GM18907 (cell line): ENCODE results near the gene PTPRE.

Source experiments
- ATAC-seq: cut with Tn5 transposase; IDR thresholded peaks from one replicate; pipeline ENCODE4 v1.9.1; 2021; ENCODE audit warnings: mild to moderate bottlenecking, moderate library complexity; ENCODE audit not compliant: unreplicated experiment

Gene PTPRE

GRCh38 chr10:127906548-127907377 lies at the start of gene PTPRE:
TSS of gene PTPRE (plus strand) at chr10:127907103. CDS start at chr10:128040882, 133,779 bp downstream.
- ATAC-seq, result peak; percentile 89

GRCh38 chr10:127860592-127860991 lies 46.3 kb upstream of the PTPRE start:
- ATAC-seq, result no peak

- no peak for ATAC-seq
Measured at GRCh38 chr10:127863231-127863825, 43.6 kb upstream of the PTPRE start.

- no peak for ATAC-seq
Measured at GRCh38 chr10:127866276-127867013, 40.5 kb upstream of the PTPRE start.

GRCh38 chr10:127867805-127868204 lies 39.1 kb upstream of the PTPRE start:
- ATAC-seq, result no peak

GRCh38 chr10:127869329-127869728 lies 37.6 kb upstream of the PTPRE start:
- ATAC-seq, result no peak

- ATAC-seq, result no peak
Measured at GRCh38 chr10:127871631-127872010, 35.3 kb upstream of the PTPRE start.

GRCh38 chr10:127872011-127872761 lies 34.7 kb upstream of the PTPRE start:
- no peak for ATAC-seq

- ATAC-seq, result no peak
Measured at GRCh38 chr10:127872871-127873600, 33.9 kb upstream of the PTPRE start.

- ATAC-seq, result no peak
Measured at GRCh38 chr10:127873901-127874470, 32.9 kb upstream of the PTPRE start.

GRCh38 chr10:127874671-127875448 lies 32.0 kb upstream of the PTPRE start:
- ATAC-seq, result no peak

- ATAC-seq, result no peak
Measured at GRCh38 chr10:127875449-127875765, 31.5 kb upstream of the PTPRE start.

GRCh38 chr10:127875916-127876315 lies 31.0 kb upstream of the PTPRE start:
- no peak for ATAC-seq

GRCh38 chr10:127877116-127877515 lies 29.8 kb upstream of the PTPRE start:
- no peak for ATAC-seq

GRCh38 chr10:127877699-127878098 lies 29.2 kb upstream of the PTPRE start:
- no peak for ATAC-seq

GRCh38 chr10:127878475-127879055 lies 28.3 kb upstream of the PTPRE start:
- no peak for ATAC-seq

GRCh38 chr10:127880557-127880956 lies 26.3 kb upstream of the PTPRE start:
- ATAC-seq, result no peak

GRCh38 chr10:127881262-127881661 lies 25.6 kb upstream of the PTPRE start:
- ATAC-seq, result no peak

- no peak for ATAC-seq
Measured at GRCh38 chr10:127882391-127882790, 24.5 kb upstream of the PTPRE start.
